ENCODE data around the gene UBTD1.
A peak's percentile ranks its signal among the peaks of the same experiment; 100 is the strongest.

UBTD1 gene

GRCh38 chr10:97571622-97572021 is 72.9 kb downstream of the UBTD1 start:
- no peak for TF ChIP-seq CTCF (IDR thresholded peaks at IDR 0.05)

- peak; percentile 93 for TF ChIP-seq CTCF (IDR thresholded peaks at IDR 0.05)
Measured at GRCh38 chr10:97572214-97572989, 73.7 kb downstream of the UBTD1 start, which contains the start of gene ANKRD2. ANKRD2 (plus strand) TSS chr10:97572779; CDS start chr10:97572789, 10 bp downstream.

GRCh38 chr10:97573021-97573420 is 74.3 kb downstream of the UBTD1 start:
- no peak for TF ChIP-seq CTCF (IDR thresholded peaks at IDR 0.05)

GRCh38 chr10:97573672-97574071 is 74.9 kb downstream of the UBTD1 start:
- no peak for TF ChIP-seq CTCF (IDR thresholded peaks at IDR 0.05)

- no peak for TF ChIP-seq CTCF (IDR thresholded peaks at IDR 0.05)
Measured at GRCh38 chr10:97574374-97575126, 75.8 kb downstream of the UBTD1 start.

- no peak for TF ChIP-seq CTCF (IDR thresholded peaks at IDR 0.05)
Measured at GRCh38 chr10:97575127-97575668, 76.5 kb downstream of the UBTD1 start.

- no peak for TF ChIP-seq CTCF (IDR thresholded peaks at IDR 0.05)
Measured at GRCh38 chr10:97577701-97578100, 79.0 kb downstream of the UBTD1 start.

Measured in LNCAP (cell line).